GM18511 (cell line): ENCODE measurements around the gene CAPN5.

Experiments
- ATAC-seq: cut with Tn5 transposase; IDR thresholded peaks from one replicate; pipeline ENCODE4 v1.9.1; 2021; ENCODE audit warnings: mild to moderate bottlenecking, moderate library complexity; ENCODE audit not compliant: unreplicated experiment

CAPN5 gene

DNA sequence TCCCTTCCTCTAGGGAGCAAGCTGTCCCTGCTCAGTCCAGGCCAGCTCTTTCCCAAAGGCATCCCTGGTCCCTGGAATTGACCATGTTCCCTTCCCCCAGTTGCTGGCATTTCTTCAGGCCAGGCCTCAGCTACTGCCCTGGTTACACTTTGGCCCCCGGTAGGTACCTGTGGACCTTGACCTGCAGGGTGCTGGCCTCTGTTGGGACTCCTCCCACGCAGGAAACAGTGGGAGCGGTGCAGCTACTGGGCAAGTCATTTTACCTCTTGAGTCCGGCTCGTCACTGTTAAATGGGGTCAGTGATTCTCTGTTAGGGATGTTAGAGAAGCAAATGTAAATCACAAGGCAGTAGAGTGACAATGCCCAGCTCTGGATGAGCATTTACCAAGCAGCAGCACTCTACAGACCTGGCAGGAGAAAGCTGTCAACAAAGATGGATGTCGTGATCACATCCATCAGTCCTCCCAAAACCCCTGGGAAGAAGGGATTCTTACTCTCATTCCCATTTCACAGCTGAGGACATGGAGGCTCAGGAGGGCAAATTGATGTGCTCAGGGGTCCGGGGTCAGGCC lies 78.2 kb downstream of the CAPN5 start:
- no peak for ATAC-seq

DNA sequence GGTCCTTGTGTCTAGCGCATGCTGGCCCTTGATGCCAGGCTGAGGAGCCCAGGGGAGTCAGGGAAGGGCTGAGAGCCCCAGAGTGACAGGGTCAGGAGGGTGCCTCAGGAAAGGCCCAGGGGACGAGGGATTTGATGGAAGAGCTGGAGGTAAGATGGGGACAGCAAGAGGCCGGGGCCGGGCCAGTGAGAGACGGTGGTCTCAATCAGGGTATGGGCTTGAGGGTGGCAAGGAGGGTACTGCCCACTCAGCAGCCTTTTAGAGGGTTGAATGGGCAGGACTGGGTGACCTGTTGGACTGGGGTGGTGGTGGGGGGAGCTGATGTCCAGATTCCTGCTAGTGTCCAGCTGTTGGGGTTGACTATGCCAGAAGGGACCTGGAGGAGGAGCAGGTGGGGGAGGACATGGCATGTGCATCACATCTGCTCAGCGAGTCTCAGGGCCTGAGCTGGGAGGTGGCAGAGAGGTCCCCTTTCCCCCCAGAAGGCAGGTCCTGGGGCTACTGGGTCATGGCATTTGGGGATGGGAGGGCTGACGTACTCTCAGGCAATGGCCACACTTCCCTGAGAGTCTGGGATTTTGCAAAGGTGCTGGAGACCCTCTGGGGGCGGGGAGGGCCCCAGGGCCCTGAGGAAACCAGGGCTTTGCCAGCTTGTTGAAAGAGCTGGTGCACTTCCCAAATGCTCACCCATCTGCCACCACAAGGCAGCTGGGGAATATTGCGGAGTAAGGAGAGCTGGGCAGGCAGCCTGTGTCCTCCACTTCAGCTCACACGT lies 79.7 kb downstream of the CAPN5 start:
- no peak for ATAC-seq

DNA sequence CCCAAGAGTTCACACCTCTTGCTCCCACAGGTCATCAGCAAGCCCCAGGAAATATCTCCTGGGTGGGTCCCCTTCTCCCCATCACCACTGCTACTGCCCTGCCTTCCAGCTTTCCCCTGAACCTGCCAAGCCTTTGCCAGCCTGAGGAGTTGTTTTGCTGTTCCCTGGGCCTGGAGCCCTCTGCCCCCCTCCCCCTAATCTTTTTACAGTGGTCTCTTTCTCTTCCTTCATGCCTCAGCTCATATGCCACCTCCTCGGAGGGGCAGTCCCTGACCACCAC lies 80.2 kb downstream of the CAPN5 start:
- no peak for ATAC-seq

DNA sequence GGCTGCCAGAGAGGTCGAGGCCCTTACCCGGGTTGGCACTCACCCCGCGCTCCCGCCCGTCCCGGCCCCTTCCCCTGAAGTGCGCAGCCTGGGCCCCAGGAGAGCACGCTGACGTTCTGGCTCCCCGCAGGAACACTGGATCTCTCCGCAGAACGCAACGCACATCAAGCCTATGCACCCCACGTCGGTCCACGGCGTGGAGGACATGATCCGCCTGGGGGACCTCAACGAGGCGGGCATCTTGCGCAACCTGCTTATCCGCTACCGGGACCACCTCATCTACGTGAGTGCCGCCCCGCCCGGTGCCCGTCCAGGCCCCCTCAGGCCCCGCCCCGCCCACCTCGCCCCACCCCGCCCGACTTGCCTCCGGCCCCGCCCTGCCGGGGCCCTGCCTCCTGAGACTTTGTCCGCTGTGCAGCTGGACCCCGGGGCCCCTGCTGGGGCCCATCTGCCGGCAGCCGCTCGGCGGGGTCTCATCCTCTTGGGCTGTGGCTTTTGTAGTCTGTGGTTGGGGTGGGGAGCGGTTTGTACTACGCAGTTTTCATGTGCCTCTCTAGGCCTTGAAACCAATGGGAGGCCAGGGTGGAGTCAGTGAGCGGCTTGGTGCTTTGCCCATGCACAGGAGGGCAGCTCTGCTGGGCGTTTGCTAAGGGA lies 81.0 kb downstream of the CAPN5 start:
- no peak for ATAC-seq

DNA sequence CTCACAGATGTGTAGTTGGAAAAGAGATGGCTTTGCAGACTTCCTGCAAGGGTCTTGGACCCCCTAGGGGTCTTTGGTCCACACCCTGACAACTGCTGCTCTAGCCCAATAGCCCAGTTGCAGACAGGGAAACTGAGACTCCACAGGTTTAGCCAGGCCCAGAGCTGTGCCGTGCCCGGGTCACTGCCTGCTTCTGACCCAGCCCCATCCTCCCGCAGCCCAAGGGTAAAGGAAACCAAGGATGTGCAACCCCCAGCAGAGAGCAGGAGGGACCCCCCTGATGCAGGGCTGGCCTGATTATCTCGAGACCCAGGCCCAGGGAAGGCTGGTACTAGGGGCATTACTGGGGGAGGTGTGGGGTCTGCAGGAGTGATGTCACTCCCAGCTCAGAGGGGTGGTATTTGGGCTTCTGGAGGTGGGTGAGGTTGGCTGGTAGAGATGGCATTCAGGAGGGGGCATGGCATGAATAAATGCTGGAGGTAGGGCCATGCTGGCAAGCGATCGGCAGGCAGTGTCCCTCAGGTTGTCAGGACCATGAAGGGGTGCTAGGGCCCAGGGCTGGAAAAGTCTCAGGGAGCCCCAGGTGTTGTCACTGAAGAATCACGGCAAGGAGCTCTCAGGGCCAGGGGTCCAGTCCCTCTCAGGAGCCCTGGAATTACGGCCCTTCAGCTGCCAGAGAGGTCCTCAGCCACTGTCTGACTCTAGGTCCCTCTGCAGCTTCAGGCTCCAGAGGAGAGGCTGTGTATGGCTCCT lies 82.4 kb downstream of the CAPN5 start:
- ATAC-seq, result no peak

DNA sequence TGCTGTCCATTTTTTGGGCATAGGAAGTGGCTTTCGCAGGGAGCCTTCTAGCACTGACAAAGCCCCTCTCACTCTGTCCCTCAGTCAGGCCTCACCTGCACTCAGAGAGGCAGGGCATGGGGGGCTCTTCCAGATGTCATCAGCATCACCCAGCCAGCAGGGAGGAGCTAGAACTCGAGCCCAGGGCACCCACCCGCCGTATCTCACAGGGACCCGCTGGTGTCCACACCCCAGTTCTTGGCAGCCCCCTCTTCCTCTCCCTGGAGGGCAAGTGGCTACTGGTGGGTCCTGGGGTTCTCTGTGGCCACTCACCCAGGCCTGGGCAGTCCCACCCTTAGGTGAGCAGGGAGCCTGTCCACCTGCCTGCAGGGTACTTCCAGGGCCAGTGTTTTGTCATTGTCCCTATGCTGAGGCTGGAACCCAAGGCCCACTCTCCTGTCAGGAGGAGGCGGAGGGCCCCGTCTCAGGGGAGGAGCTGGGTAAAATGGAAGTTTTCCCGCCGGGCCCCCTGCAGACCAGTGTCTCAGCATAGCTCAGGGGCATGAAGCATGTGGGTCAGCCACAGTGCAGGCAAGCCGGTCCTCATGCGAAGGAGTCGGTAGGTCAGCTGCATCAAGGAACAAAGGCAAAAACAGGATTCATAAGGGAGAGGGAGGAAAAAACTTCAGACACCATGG lies 83.1 kb downstream of the CAPN5 start:
- no peak for ATAC-seq

DNA sequence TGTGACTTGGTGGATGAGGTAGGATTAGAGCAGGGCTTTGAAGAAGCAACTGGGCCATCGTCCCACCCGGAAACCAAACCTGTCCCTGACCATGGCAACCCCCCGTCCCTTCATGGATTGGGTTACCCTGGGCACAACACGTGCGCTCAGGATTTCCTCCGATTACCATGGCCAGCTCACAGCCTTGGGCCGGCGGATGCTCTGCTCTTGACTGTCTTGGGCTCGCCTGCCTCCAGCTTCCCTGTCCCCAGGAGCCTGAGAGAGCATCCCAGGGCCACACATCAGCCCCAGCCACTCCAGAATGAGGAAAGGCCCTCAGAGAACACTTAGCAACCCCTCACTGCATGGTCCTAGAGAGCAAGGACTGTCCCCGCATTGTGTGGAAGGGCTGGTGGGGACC lies 84.1 kb downstream of the CAPN5 start:
- ATAC-seq, result no peak

DNA sequence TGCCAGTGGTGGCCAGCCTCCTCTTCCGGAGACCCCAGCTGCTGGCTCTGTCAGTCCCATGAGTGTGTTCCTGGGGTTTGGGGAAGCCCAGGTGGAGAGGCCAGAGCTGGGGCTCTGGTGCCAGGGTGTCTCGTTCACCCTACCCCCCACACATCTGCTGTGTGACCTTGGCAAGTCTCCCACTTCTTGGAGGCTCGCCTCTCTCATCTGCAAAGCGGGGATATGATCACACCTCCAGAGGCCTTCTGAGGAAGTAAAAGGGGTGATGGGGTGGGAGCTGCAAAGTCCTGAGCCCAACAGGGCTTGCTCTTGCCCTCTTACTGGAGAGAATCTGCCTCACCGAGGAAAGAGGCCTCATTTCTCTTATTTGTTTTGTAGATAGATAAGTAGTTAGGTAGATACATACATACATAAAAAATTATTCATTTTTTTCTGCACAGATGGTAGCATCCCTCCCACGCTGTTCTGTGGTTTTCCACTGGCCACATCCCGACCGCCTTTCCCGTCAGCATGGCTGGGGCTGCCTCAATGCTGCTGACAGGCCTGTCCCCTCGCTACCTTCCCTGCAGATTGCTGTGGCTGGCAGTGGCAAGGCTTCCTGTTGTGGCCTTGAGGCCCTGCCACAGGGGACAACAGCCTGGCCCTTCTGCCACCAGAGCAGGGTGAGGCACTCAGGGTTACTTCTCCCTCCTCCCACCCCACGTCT lies 85.2 kb downstream of the CAPN5 start:
- ATAC-seq, result no peak

DNA sequence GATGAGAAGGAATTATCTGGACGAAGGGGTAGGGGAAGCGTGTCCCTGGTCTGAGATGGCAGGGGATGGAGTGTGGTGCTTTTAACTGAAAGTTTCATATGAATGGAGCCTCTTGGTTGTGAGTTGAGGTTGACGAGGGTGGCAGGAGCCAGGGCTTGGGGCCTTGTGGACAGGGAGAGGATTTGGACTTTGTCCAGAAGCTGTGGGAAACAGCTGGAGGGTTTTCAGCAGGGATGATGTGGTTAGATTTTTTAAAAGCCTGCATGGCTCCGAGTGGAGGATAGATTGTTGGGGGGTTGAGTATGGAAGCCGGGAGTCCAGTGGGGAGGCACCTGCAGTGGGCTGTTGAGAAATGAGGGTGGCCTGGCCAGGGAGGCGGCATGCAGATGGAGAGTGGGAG lies 86.1 kb downstream of the CAPN5 start:
- no peak for ATAC-seq

DNA sequence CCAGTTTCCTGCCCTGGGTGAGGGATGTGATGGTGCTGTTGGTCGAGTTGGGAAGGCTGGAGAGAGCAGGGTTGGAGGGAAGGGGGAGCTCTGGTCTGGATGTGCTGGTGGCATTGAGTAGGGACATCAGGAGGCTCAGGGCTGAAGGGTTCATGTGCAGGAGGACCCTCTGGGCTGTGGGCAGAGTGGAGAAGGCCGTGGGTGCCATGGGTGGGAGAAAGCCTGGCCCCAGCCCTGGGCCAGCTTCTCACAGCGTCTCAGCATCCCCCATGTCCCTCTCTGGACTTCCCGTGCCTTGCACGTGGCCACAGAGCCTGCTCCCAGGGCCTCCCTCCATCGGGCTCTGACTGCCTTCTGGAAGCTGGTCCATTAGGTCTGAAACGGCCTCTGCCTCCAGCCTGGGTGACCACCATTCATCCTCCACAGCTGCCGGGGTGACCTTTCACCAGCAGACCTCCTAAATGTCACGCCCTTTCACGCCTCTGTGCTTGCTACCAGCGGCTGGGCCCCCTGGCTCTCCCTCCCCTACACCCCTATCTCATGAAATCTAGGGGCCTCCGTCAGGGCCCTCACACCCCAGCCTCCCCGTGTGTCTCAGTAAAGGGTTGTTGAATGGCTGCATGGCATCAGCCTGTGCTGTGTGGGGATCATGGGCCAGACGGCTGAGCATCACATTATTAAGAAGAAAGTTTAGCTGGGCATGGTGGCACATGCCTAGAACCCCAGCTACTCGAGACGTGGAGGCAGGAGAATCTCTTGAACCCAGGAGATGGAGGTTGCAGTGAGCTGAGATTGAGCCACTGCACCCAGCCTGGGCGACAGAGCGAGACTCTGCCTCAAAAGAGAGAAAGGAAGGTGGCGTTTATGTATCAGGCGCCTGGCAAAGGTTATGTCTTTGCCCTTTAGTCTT lies 86.8 kb downstream of the CAPN5 start:
- ATAC-seq, result no peak

DNA sequence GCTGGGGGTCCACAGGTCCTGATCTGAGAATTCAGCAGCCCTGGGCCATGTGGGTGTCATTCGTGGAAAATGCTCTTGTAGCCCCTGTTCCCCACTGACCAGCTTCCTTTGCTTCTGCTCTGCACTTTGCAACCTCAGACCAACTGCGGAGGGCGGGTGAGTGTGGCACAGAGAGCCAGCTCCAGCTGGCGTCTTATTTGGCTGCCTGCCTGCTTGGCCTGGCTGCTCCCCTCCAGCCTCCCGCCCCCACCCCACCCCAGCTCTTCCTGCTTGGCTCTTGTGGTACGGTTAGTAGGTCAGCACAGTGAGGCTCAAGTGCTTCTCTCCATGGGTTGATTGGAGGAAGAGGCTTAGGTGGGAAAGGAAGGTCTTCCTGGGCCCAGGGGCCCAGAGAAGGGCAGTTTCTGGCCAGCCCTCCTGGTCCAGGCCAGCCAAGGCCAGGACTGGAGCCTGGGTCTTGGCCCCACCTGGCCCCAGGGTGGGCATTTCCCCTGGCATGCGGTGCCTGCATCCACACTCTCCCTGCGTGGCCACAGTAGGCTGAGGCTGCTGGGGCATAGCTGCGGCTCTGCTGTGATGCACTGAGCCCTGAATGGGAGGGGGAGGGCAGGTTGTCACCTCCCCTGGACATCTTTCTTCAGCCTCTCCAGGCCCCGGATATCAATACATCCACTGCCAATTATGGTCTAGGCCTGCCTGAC lies 87.8 kb downstream of the CAPN5 start:
- no peak for ATAC-seq

DNA sequence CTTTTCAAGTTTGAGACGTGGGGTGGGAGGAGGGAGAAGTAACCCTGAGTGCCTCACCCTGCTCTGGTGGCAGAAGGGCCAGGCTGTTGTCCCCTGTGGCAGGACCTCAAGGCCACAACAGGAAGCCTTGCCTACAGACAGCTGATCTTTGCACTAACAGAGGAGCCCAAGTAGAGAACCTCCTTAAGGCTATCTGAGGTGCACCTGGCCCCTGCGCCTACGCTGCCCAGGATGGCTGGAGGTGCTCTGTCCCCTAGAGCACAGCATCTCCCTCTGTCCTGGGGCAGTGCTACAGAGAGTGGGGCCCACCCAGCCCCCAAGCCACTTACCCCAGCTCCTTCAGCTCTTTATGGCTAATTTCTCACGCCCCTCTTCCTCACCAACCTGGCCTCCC lies 88.3 kb downstream of the CAPN5 start:
- no peak for ATAC-seq

DNA sequence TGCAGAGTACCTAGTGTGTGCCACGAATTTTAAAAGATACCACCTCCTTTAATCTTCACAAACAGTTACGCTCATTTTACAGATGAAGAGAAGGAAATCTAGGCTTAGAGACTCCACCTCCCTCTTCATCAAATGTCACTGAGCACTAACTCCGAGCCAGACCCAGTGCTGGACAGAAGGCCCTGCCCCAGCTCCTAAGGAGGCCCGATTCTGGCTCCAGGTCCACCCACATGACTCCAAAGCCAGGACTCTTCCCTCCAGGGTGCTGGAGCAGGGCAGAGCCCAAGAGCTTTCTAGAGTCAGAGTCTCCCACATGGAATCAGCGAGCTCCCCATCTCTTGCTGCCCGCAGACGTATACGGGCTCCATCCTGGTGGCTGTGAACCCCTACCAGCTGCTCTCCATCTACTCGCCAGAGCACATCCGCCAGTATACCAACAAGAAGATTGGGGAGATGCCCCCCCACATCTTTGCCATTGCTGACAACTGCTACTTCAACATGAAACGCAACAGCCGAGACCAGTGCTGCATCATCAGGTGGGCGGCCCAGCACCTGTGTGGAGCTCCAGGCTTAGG lies 88.9 kb downstream of the CAPN5 start:
- ATAC-seq, result no peak

DNA sequence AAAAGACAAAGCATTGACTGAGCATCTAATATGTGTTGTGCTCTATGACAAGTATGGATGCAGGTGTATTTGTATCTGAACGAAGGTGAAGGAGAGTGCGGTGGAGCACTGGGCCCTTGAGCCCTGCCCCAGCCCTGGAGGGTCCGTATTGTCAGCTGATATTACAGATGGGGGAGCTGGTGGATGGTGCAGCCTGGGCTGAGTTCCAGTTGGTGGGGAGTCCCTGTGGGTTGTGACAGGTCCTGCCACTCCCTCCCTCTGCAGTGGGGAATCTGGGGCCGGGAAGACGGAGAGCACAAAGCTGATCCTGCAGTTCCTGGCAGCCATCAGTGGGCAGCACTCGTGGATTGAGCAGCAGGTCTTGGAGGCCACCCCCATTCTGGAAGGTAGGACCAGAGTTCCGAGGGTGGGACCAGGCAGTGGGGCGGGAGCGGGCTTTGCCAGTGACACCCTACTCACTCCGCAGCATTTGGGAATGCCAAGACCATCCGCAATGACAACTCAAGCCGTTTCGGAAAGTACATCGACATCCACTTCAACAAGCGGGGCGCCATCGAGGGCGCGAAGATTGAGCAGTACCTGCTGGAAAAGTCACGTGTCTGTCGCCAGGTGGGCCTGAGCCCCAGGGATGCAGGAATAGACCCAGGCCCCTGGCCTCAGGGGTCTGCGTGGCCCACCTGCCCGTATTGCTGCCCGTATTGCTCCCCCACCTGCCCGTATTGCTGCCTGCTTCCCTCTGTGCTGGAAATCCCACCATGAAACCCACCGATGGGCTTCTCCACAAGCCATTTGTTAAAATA lies 89.8 kb downstream of the CAPN5 start:
- ATAC-seq, result no peak

DNA sequence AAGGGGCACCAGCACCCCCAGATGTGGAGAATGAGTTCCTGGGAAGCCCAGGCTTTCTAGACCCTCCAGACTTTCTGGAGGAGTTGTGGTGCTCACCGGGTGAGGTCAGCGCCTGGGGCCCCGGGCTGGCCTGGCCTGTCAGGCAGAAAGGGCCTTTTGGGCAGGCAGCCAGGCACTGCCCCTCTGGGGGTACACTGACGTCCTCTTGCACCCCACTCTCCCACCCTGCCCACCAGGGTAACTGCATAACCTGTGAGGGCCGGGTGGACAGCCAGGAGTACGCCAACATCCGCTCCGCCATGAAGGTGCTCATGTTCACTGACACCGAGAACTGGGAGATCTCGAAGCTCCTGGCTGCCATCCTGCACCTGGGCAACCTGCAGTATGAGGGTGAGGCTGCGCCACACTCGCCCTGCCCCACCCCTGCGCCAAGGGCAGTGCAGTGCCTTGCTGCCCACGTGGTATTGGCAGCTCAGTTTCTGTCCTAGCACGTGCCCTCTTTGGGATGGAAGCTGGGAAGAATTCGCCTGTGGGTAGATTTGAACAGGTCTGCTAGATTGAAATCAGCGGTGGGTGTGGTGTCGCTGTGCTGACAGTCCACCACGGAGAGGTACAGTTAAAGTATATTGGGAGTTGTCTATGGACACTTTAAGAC lies 91.4 kb downstream of the CAPN5 start:
- no peak for ATAC-seq

DNA sequence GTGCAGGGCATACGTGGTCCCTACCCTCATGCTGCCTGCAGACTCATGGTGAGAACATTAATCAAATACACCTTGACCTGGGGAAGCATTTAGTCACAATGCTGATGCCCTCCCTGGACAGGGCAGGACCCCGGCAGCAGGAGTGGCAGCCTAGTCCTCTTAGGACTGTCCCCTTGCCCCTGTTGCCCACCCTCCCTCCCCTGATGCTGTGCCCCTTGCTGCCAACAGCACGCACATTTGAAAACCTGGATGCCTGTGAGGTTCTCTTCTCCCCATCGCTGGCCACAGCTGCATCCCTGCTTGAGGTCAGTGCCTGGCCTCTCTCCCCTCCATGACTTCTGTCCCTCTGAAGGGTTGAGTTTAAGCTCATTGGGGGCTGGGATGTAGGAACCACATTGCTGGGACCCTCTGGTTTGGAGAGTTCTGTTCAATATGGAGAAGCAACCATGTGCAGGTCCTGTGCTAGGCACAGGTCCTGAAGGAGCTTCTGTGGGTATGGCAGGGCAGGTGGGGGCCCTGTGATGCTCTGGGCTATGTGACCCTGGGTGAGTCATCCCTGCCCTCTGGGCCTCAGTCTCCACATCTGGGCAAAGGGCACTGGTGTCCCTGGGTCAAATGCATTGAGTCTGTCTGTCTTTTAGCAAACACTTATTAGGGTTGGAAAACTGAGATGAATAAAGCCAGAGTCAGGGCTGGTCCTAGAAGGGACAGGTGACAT lies 92.6 kb downstream of the CAPN5 start:
- no peak for ATAC-seq
